Heart left ventricle (tissue), 13 donors: ENCODE measurements around the gene KIF4A.

ENCODE experiments used
- CTCF ChIP-seq, 12 donors: fragments of 200-600 bp; sonication (generic) in 4 of 12; IDR thresholded peaks; one replicate each; pipeline versions ENCODE4 v1.5.0 to v1.8.0; 2018 to 2022; ENCODE audit warnings: antibody characterized with exemption in 12 of 12, mild to moderate bottlenecking in 5 of 12
- POLR2A ChIP-seq, 2 donors: fragments of 450-650 bp; IDR thresholded peaks; one replicate each; pipeline ENCODE4 v1.6.1; 2017; ENCODE audit warnings: antibody characterized with exemption in 2 of 2, mild to moderate bottlenecking in 2 of 2, moderate library complexity in 2 of 2
- donor health status: ischemic (EF 13 %, LVEDD 7.1; RV severe dilation, severe dysfunction).
- donor health status: DM: no; HTN: yes; CAD: no.
- donor health status: DM: no; HTN: no; CAD: no.
- donor health status: ischemic (EF 25% LVEDD 6.9; RV normal size, moderate dysfunction).
- donor health status: ischemic (EF 25% LVEDD 5.7; RV mildly dilated, moderate dysfunction).
- donor health status: ischemic (EF 35%, LVEDD 5.7; RV mildly dilated, moderate dysfunction).
- donor health status: nonischemic (EF 11% LVEDD 7.7; RV severe dilation, severe dysfunction).
- donor health status: DM: yes; HTN: yes; CAD: no.
- donor health status: PGD.
- donor health status: ischemic (EF 29% LVEDD 5.4; RV normal size, mild dysfunction).
- donor health status: nonischemic (EF 23%, LVEDD 6.1; RV moderate dilation, normal function).

- TF ChIP-seq CTCF (IDR thresholded peaks at IDR 0.05) (no peak), POLR2A (IDR thresholded peaks at IDR 0.05) (no peak)
Observed at GRCh38 chrX:70456256-70456655, 166.4 kb downstream of the KIF4A start.
